HG03060 (cell line): ENCODE results near the gene MIA.
A peak's percentile ranks its signal among the peaks of the same experiment; 100 is the strongest.
"Not testable (repeated sequence)": the region's sequence is repeated elsewhere in the genome, so short reads cannot be mapped to it uniquely, and the experiment has no call there.

Experiments
- ATAC-seq: cut with Tn5 transposase; IDR thresholded peaks from one replicate; pipeline ENCODE4 v1.9.1; 2021; ENCODE audit warnings: low read depth, moderate number of reproducible peaks; ENCODE audit not compliant: unreplicated experiment

Gene MIA

DNA sequence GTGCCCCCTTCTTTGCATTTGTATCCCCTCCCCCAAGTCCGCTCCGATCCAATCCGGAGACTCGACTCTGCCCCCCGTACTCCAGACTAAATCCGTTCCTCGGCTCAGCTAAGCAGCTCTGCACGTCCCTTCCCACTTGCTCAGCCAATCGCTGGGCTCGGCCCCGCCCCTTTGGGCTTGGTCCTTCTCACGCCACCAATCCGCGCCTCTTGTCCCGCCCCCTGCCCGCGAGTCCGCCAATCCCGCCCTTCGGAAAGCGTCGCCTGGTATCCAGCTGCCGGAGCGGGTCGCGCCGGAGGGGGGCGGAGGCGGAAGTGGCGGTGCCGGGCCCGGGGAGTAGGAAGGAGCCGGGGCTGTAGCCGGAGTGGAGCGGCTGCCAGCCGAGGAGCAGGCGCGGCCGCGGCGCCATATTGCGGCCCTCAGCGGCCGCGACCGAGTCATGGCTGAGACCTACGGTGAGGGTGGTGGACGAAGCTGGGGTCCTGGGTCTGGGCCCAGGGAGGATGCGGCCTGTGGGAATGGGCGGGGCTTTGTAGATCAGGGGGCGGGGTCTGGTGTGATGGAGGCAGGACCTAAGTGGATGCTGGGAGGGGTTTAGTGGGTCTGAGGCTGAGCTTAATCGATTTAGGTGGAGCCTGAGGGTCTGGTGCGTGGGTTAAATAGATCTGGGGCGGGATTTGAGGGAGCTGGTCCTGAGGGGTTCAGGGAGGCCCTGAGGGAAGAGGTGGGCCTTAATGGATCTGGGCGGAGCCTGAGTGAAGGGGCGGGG, 2.8 kb downstream of the MIA start, which contains the start of gene RAB4B:
TSS of gene RAB4B (plus strand) at position 311 of the 769 bp plus-strand sequence. CDS start at position 440, 129 bp downstream.
- ATAC-seq = peak; percentile 32

GRCh38 chr19:40778706-40779284, 3.5 kb downstream of the MIA start:
- ATAC-seq = no peak

GRCh38 chr19:40780582-40780981, 5.3 kb downstream of the MIA start:
- ATAC-seq = no peak

- ATAC-seq = no peak
Observed at GRCh38 chr19:40781140-40781539, 5.8 kb downstream of the MIA start.

DNA sequence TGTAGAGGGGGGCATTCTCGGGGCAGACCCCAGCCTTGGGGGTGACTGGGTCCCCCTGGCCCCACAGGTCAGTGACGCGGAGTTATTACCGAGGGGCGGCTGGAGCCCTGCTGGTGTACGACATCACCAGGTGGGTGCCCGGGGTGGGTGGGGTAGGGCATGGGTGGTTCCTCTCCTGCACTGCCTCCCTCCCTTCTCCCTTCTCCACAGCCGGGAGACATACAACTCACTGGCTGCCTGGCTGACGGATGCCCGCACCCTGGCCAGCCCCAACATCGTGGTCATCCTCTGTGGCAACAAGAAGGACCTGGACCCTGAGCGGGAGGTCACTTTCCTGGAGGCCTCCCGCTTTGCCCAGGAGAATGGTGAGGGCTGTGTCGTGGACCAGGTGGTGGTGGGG, 8.4 kb downstream of the MIA start:
- no peak for ATAC-seq

DNA sequence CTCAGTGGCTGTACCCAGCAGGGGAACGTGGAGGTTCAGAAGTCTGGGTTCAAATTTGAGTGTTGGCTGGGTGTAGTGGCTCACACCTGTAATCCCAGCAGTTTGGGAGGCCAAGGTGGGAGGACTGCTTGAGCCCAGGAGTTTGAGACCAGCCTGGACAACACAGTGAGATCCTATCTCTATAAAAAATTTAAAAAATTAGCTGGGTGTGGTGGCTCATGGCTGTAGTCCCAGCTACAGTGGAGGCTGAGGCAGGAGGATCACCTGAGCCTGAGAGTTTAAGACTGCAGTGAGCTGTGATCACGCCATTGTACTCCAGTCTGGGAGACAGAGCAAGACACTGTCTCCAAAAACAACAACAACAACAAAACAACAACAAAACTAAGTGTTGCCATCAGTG, 8.8 kb downstream of the MIA start:
- ATAC-seq = not testable (repeated sequence)

DNA sequence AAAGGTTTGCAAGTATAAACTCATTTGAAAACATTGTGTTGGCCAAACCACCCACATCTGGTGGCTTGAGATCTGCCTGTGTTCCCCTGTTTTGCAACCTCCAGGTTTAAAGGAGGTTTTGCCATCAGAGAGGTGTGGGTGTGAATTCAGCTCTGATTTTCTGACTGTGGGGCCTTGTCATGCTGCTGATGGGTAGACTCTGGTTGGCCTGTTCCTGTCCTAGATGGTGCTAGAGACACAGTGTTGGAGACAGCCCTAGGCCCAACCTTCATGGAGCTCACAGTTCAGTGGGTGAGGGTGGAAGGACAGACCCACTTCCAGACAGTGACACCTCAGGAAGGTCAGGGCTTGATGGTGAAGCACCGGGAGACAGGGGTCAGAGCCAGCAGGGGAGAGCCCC, 10.2 kb downstream of the MIA start:
- ATAC-seq = no peak

DNA sequence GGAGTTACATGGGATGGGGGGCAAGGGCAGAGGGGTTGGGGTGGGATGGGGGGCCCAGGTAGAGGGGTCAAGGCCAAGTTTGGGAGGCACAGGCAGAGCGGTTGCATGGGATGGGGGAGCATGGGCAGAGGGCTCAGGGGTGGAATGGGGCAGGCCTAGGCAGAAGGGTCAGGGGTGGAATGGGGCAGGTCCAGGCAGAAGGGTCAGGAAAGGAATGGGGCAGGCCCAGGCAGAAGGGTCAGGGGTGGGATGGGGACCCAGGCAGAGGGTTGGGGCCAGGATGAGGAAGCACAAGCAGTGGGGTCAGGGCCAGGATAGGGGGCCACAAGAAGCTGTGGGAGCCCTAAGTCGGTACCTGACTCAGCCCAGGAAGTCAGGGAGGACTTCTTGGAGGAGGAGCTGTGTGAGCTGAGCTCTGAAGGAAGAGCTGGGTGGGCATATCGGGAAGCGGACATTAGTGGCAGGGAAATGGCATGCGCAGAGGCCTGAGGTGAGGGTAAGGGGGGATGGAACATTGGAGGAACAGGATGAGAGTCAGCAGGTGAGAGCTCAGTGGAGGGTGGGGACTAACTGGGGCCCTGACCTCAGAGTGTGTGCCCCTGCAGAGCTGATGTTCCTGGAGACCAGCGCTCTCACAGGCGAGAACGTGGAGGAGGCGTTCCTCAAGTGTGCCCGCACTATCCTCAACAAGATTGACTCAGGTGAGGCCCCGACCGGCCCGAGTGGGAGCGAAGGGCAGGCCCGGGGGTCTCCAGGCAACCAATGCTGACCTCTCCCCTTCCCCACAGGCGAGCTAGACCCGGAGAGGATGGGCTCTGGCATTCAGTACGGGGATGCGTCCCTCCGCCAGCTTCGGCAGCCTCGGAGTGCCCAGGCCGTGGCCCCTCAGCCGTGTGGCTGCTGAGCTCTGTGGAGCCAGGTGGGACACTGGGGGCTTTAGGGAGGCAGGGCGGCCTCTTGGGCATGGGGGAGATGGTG, 11.0 kb downstream of the MIA start:
- ATAC-seq = no peak

GRCh38 chr19:40791349-40791748, 16.0 kb downstream of the MIA start:
- no peak for ATAC-seq

- ATAC-seq = no peak
Observed at GRCh38 chr19:40791996-40792395, 16.7 kb downstream of the MIA start.

DNA sequence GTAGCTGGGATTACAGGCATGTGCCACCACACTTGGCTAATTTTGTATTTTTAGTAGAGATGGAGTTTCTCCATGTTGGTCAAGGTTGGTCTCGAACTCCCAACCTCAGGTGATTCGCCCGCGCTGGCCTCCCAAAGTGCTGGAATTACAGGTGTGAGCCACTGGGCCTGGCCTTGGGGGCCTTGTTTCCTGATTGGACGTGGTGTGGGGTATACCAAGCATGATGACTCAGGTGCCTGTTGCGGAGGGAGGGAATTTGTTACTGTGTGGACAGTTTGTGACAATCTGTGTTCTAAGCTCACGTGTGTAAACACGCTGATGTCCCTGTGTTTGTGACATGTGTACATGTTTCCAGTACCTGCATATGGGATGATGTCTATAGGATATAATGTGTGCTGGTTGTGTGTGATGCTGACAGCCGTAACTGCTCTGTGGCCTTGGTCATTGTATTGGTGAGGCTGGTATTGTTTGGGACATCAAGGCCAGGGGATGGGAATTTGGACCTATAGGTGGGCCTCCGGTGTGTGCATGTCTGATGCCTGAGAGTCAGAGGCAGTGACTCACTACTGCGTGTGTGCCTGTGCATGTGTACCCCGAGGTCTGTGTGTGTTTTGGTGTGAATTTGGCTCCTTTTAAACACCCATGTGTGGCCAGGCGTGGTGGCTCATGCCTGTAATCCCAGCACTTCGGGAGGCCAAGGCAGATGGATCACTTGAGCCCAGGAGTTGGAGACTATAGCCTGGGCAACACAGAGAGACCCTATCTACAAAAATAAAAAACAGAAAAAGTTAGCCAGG, 22.0 kb downstream of the MIA start:
- ATAC-seq = no peak

- no peak for ATAC-seq
Observed at GRCh38 chr19:40797963-40798682, 22.8 kb downstream of the MIA start.

DNA sequence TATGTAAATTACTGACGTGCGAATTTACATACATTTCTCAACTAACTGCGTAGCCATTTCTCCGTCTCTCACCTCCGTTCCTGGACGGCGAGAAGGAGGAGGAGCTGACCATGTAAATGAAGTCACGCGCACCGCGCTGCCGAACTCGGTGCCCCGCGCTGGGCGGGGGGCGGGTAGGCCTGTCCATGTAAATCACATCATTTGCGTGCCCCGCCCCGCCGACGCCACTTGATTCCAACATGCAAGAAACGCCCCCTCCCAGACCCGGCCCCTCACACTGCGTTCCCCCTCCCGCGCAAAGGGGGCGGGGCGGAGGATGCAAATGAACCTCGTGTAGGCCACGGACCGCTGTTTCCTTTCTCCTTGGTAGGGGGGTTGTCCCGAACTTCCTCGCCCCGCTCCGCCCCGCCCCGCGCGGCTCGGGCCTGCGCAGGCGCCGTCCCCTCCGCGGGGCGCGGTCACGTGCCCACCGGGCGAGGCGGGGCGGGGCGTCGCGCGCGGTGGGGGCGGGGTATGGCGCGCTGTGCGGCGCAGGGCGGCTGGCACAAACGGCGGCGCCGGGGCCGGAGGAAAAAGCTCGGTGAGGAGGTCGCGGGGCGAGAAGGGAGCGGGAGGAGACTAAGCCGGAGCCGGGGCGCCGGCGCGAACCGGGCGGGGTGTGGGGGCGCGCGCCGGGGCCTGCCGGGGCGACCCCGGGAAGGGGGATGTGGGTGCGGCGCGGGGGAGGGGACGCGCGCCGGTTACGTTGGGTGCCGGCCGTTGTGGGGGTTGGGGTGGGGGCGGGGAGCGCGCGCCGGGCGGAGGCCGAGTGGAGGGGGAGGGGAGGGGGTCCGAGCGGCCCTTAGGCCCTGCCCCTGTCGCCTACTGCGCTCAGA, 23.6 kb downstream of the MIA start, which contains the start of gene EGLN2:
TSS of gene EGLN2 (plus strand) at position 509 of the 875 bp plus-strand sequence. CDS start 1,382 bp downstream, outside the sequence.
- ATAC-seq = peak; percentile 62

DNA sequence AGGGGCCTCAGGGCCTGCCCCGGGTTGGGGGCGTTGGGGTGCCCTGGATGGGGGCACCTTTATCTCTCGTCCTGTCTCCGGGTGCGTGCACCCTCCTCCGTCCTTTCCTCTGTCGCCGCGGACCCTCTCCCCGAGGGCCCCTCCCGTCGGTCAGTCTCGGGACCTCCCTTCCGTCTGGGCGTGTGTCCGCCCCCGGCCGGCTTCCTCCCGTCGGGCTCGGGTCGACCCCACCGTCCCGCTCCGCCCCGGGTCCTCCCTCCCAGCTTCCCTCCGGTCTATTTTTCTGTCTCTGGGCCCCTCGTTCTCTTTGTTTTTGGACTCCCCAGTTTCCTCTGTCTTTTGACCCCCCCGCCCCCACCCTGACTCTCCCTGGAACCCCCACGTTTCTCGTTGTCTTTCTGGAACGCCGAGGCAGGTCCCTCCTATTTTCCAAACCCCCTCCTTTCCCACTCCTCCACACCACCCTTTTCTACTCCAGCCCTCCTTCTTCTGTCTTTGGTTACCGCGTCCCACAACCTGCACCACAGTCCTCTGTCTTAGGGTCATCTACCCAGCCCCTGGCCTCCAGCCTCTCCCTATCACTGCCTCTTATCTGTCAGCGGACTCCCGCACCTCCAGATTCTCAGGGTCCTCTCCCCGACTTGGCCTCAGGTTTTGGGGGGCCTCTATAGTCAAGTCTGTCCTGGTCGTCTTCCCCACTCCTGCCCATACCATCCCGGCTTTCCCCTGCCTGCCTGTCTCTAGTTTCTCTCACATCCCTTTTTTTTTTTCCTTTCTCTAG, 24.4 kb downstream of the MIA start:
- ATAC-seq = no peak

- no peak for ATAC-seq
Observed at GRCh38 chr19:40800339-40800996, 25.1 kb downstream of the MIA start.

- no peak for ATAC-seq
Observed at GRCh38 chr19:40800997-40801377, 25.7 kb downstream of the MIA start.
